Brain microvascular endothelial cell (primary cell): ENCODE data around the gene FANCI.

Source experiments
- DNase-seq: peaks from one replicate; pipeline ENCODE4 v3.0.0-alpha.2; 2020
- H3K27ac ChIP-seq: fragments of 250-450 bp; sonication (Bioruptor Pico); 2 replicates; pipeline ENCODE4 v1.5.1; 2020; ENCODE audit warnings: mild to moderate bottlenecking, moderate library complexity
- H3K27me3 ChIP-seq: fragments of 250-450 bp; sonication (Bioruptor Pico); replicated peaks from 2 replicates; pipeline ENCODE4 v1.5.1; 2020; ENCODE audit warnings: mild to moderate bottlenecking
- H3K36me3 ChIP-seq: fragments of 250-450 bp; sonication (Bioruptor Pico); replicated peaks from 2 replicates; pipeline ENCODE4 v1.5.1; 2020; ENCODE audit warnings: mild to moderate bottlenecking
- H3K4me3 ChIP-seq: 2 replicates; pipeline ENCODE4 v1.5.1; 2011; ENCODE audit warnings: low read depth, mild to moderate bottlenecking, control low read depth, low read length, moderate library complexity
- in situ Hi-C: cut with HindIII; loops from 2 replicates; pipeline ENCODE4 v1.10.0; 2017; ENCODE audit warnings: low sequenced_read_pairs, low pct_ligation_motif_present
- TF ChIP-seq, protein P1 (sequence below): IDR thresholded peaks from 2 replicates; pipeline ENCODE4 v1.5.1; 2011; ENCODE audit warnings: low read depth, mild to moderate bottlenecking, moderate library complexity, low read length, control low read depth, inconsistent platforms; ENCODE audit errors: missing control alignments

Gene FANCI

DNA sequence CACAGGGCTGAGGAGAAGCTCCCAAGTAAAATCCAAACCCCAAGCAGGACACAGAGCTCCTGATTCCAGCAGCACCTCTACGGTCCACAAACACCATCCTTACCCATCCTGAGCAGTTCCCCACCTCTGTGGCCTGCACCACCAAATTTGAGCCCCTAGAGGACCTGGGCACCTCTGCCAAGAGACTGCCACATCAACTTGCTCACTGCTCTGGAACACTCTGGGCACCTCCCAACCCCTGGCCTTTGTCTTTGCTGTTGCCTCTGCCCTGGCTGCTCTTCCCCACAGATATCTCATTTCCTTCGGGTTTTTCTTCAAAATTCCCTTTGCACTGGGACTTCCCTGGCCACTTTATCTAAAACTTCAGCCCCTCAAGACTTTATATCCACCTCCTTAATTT is 28.2 kb upstream of the FANCI start:
- Histone ChIP-seq H3K27me3 (no peaks in the 10 kb centered on the region), H3K27ac (no peak overlapping the region), H3K36me3 (no peaks in the 10 kb centered on the region), H3K4me3 (no peak overlapping the region)
- TF ChIP-seq, protein P1, sequence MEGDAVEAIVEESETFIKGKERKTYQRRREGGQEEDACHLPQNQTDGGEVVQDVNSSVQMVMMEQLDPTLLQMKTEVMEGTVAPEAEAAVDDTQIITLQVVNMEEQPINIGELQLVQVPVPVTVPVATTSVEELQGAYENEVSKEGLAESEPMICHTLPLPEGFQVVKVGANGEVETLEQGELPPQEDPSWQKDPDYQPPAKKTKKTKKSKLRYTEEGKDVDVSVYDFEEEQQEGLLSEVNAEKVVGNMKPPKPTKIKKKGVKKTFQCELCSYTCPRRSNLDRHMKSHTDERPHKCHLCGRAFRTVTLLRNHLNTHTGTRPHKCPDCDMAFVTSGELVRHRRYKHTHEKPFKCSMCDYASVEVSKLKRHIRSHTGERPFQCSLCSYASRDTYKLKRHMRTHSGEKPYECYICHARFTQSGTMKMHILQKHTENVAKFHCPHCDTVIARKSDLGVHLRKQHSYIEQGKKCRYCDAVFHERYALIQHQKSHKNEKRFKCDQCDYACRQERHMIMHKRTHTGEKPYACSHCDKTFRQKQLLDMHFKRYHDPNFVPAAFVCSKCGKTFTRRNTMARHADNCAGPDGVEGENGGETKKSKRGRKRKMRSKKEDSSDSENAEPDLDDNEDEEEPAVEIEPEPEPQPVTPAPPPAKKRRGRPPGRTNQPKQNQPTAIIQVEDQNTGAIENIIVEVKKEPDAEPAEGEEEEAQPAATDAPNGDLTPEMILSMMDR: no peak
- DNase-seq: no peak
- in situ Hi-C loops: no loop called here

DNA sequence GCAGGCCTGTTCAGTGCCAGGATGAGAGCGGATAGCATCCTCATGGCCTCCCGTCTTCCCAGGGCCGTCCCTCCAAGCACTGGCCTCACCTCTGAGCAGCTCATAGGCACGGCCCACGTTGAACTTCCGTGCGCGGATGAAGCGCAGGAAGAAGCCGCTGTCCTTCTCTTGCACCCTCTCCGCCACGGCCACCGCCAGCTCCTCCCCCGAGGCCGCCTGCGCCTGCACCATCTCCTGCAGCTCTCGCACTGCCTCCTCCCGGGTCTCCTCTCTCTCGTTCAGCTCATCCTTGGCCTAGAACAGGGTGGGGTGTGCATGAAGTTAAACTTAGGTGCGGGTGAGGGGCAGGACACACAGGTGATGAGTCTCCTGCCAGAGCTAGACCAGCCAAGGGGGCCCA is 26.7 kb upstream of the FANCI start:
- DNase-seq: no peak
- H3K27me3 ChIP-seq: no peaks in the 10 kb centered on the region
- H3K27ac ChIP-seq: no peak overlapping the region
- no peaks in the 10 kb centered on the region for H3K36me3 ChIP-seq
- in situ Hi-C loops: no loop called here
- TF ChIP-seq, protein P1: no peak
- H3K4me3 ChIP-seq: no peak overlapping the region

- no peak for DNase-seq
- Histone ChIP-seq H3K4me3 (no peak overlapping the region), H3K27me3 (no peaks in the 10 kb centered on the region), H3K36me3 (no peaks in the 10 kb centered on the region), H3K27ac (no peak overlapping the region)
- TF ChIP-seq, protein P1: no peak
- in situ Hi-C loops: no loop called here
These were observed 25.9 kb upstream of the FANCI start for GRCh38 chr15:89217686-89218376.

DNA sequence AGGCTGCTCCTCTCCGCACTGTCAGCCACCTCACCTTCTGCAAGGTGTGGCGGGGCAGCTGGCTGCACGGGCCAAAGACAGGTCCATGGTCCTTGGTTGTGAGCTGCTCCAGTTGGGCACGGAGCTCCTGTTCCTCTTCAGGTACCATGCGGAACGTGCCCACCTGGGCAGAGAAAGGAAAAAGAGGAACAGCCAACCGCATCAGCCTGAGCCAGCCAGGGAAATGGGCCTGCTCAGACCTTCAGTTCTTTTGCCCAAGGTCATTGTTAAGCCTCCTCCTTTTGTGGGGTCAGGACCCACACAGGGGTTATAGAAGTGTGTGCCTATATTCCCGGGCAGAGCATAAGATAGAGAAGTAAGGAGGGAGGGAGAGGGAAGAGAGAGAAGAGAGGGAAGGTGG is 25.2 kb upstream of the FANCI start:
- no peak overlapping the region for H3K27ac ChIP-seq

GRCh38 chr15:89221543-89221942 is 22.2 kb upstream of the FANCI start, which contains the start of gene RLBP1:
TSS of gene RLBP1 (minus strand) at chr15:89221579. CDS start at chr15:89218975, 2,604 bp downstream.
- TF ChIP-seq, protein P1: no peak
- in situ Hi-C loops: no loop called here
- Histone ChIP-seq H3K27me3 (no peaks in the 10 kb centered on the region), H3K27ac (no peak within 1 kb of the TSS), H3K36me3 (no peaks in the 10 kb centered on the region), H3K4me3 (no peak within 1 kb of the TSS)
- no peak for DNase-seq

More for the DNA sequence above, 25.2 kb upstream of the FANCI start:
- in situ Hi-C loops: no loop called here
- no peaks in the 10 kb centered on the region for H3K27me3 ChIP-seq
- no peak overlapping the region for H3K4me3 ChIP-seq
- H3K36me3 ChIP-seq: no peaks in the 10 kb centered on the region
- TF ChIP-seq, protein P1: no peak
- no peak for DNase-seq

- in situ Hi-C loops: no loop called here
- Histone ChIP-seq H3K27me3 (no peaks in the 10 kb centered on the region), H3K4me3 (no peak overlapping the region), H3K36me3 (no peaks in the 10 kb centered on the region), H3K27ac (no peak overlapping the region)
- DNase-seq: no peak
- TF ChIP-seq, protein P1: no peak
These were observed 18.2 kb upstream of the FANCI start for GRCh38 chr15:89225588-89225987.
